Gastrocnemius medialis (tissue), 4 donors: Measurements from ENCODE around the gene PSMA1. TPM values are rescaled to one million over a fixed set of nuclear protein-coding genes. Genes with fewer than 3 reads are reported as not detected.

ENCODE experiments used
- ATAC-seq, 2 donors: fragments of 150-250 bp; one replicate each; pipeline ENCODE4 v1.9.1; 2016
- DNase-seq, 2 donors: peaks; one replicate each; pipeline ENCODE4 v3.0.0-alpha.2; 2019
- H3K27ac ChIP-seq, 4 donors: fragments of 200-600 bp; sonication (generic); 1 replicate in 1 of 4; 2 replicates in 3 of 4; pipeline ENCODE4 v1.5.1; 2016 to 2018; ENCODE audit warnings: mild to moderate bottlenecking in 2 of 4, moderate library complexity in 1 of 4
- H3K27me3 ChIP-seq, 3 donors: fragments of 200-600 bp; sonication (generic) in 2 of 3; 1 replicate in 1 of 3; 2 replicates in 2 of 3; pipeline versions ENCODE4 v1.5.1 to v1.6.0; 2016 to 2019; ENCODE audit warnings: mild to moderate bottlenecking in 1 of 3, moderate library complexity in 1 of 3
- H3K36me3 ChIP-seq, 2 donors: fragments of 200-600 bp; sonication (generic) in 1 of 2; one replicate each; pipeline ENCODE4 v1.5.1; 2017 to 2018
- H3K4me1 ChIP-seq, 2 donors: fragments of 200-600 bp; sonication (generic) in 1 of 2; one replicate each; pipeline ENCODE4 v1.5.1; 2016 to 2017; ENCODE audit warnings: mild to moderate bottlenecking in 2 of 2
- H3K4me3 ChIP-seq, 4 donors: fragments of 200-600 bp; sonication (generic) in 3 of 4; 1 replicate in 1 of 4; 2 replicates in 3 of 4; pipeline ENCODE4 v1.5.1; 2016 to 2019; ENCODE audit warnings: mild to moderate bottlenecking in 2 of 4
- H3K9me3 ChIP-seq, 3 donors: fragments of 200-600 bp; sonication (generic) in 2 of 3; 1 replicate in 1 of 3; 2 replicates in 2 of 3; pipeline ENCODE4 v1.5.1; 2016 to 2019
- CTCF ChIP-seq, 5 experiments: fragments of 450-650 bp in 3 of 5; fragments of 200-600 bp in 2 of 5; sonication (generic) in 2 of 5; IDR thresholded peaks in 4 of 5; conservative IDR thresholded peaks in 1 of 5; 1 replicate in 4 of 5; 2 replicates in 1 of 5; pipeline ENCODE4 v1.5.1; 2016 to 2019; ENCODE audit warnings: antibody characterized with exemption in 5 of 5, mild to moderate bottlenecking in 3 of 5, moderate library complexity in 3 of 5
- POLR2A ChIP-seq, 2 donors: fragments of 450-650 bp; IDR thresholded peaks; one replicate each; pipeline ENCODE4 v1.6.1; 2017; ENCODE audit warnings: antibody characterized with exemption in 2 of 2, mild to moderate bottlenecking in 2 of 2, moderate library complexity in 2 of 2
- in situ Hi-C, 4 donors: fragments of 200-750 bp; cut with MboI; loops; one replicate each; pipeline versions ENCODE4 v1.15.0 to v1.8.0; 2017; ENCODE audit warnings: low sequenced_read_pairs in 4 of 4
- intact Hi-C: fragments of 100-400 bp; cut with DNase I; formaldehyde crosslinking; loops from one replicate; pipeline ENCODE4 v1.15.1; 2023; ENCODE audit warnings: low total_unique reads
- total RNA-seq, 4 donors: library from RNA; depleted of rRNA; stranded (reverse); fragments of >200 nt; gene quantifications; one replicate each; pipeline versions ENCODE4 v1.1.0 to v1.2.3, GENCODE V29; 2016

The PSMA1 gene
- total RNA-seq, 4 donors from 2014 or later, result 202 to 215 (median 206) TPM

- H3K36me3 ChIP-seq, result peaks cover 0 to 42% of the 10 kb centered on the region in 2 donors
- intact Hi-C loops (loop anchor here (1.0 kb wide), 1 partner anchor 155 kb away; no protein-coding TSS in a partner anchor), in situ Hi-C loops (loop anchor here in 1 of 4 donors (10.0 kb wide), 1 partner anchor 161 kb away; no protein-coding TSS in a partner anchor)
- no peak for ATAC-seq
- TF ChIP-seq CTCF (IDR thresholded peaks at IDR 0.05 in 4 of 5, conservative IDR thresholded peaks at IDR 0.05 in 1 of 5) (no peak), POLR2A (IDR thresholded peaks at IDR 0.05) (no peak)
- no peaks in the 10 kb centered on the region for H3K27me3 ChIP-seq
- no peak overlapping the region for H3K4me3 ChIP-seq
- H3K4me1 ChIP-seq, result no peaks in the 10 kb centered on the region
- H3K27ac ChIP-seq, result no peak overlapping the region
- no peak for DNase-seq
- H3K9me3 ChIP-seq, result no peaks in the 10 kb centered on the region
Observed at GRCh38 chr11:14455648-14456430, 64.3 kb downstream of the PSMA1 start.

Other genes starting within 250 kb of the PSMA1 start
- gene RRAS2, start 161.2 kb downstream of the PSMA1 start, total RNA-seq, result 10 to 100 TPM; 52.8 to 81.9 (median 59.8) TPM
- gene COPB1, start 20.6 kb downstream of the PSMA1 start, total RNA-seq, result 10 to 100 TPM; 46.4 to 59.1 (median 52.4) TPM
- 1 to 10 TPM in 2 of 4 donors, under 1 TPM in 2; 0.39 to 1.1 (median 0.76) TPM for gene PDE3B, start 123.4 kb upstream of the PSMA1 start, total RNA-seq